ENCODE results near the gene ADK. TPM values are rescaled to one million over a fixed set of nuclear protein-coding genes. Genes with fewer than 3 reads are reported as not detected.

Gene ADK
- total RNA-seq, 1 donor from 2014 or later = 47.0 TPM

DNA sequence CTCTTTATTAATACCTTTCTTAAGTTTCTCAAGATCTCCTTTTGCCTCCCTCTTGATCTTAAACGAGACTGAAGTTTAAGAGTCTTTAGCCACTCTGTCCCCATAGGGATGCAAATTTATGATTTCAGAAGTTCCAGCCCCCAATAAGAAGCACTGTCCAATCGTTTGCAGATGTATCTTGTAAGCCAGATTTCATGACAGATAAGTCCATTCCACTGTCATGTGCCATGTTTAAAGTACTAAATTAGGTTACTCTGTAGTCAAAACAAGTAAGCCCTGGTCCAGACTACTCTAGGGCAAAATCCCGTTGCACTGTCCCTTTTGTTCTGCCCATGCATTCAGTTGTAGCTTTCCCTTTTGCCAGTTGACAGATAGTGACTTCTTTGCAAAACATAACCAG is 518.2 kb downstream of the ADK start:
- DNase-seq (ENCODE audit: extremely low spot score, unreplicated experiment) = no peak
- TF ChIP-seq, protein P1, sequence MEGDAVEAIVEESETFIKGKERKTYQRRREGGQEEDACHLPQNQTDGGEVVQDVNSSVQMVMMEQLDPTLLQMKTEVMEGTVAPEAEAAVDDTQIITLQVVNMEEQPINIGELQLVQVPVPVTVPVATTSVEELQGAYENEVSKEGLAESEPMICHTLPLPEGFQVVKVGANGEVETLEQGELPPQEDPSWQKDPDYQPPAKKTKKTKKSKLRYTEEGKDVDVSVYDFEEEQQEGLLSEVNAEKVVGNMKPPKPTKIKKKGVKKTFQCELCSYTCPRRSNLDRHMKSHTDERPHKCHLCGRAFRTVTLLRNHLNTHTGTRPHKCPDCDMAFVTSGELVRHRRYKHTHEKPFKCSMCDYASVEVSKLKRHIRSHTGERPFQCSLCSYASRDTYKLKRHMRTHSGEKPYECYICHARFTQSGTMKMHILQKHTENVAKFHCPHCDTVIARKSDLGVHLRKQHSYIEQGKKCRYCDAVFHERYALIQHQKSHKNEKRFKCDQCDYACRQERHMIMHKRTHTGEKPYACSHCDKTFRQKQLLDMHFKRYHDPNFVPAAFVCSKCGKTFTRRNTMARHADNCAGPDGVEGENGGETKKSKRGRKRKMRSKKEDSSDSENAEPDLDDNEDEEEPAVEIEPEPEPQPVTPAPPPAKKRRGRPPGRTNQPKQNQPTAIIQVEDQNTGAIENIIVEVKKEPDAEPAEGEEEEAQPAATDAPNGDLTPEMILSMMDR (IDR thresholded peaks at IDR 0.05) = no peak
- no peak overlapping the region for H3K27ac Mint-ChIP-seq (ENCODE audit: unreplicated experiment)
- H3K4me3 Mint-ChIP-seq (ENCODE audit: unreplicated experiment) = no peak overlapping the region
- peaks cover 18% of the 10 kb centered on the region for H3K36me3 Mint-ChIP-seq (ENCODE audit: unreplicated experiment)
- H3K4me1 Mint-ChIP-seq (ENCODE audit: unreplicated experiment) = no peaks in the 10 kb centered on the region
- no peaks in the 10 kb centered on the region for H3K9me3 Mint-ChIP-seq (ENCODE audit: unreplicated experiment)
- no peaks in the 10 kb centered on the region for H3K27me3 Mint-ChIP-seq (ENCODE audit: unreplicated experiment)

DNA sequence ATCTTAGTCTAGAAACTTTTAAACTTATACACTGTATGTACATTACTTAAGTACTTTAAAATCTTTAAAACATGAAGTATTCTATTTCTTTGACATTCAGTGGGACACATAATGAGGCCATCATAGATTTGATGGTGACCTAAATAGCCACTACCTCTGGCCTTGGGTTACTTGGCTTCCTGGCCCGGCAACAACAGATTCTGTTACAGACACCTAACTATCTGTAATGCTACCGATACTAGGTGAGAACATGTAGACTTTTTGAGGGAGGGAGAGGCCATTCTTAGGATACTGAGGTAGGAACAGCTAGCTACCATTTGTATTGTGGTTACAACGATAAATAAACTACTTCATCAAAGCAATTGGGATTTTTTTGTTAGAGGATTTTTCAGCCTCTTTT is 520.7 kb downstream of the ADK start:
- Mint-ChIP-seq H3K4me1 (ENCODE audit: unreplicated experiment) (no peaks in the 10 kb centered on the region), H3K9me3 (ENCODE audit: unreplicated experiment) (no peaks in the 10 kb centered on the region), H3K27ac (ENCODE audit: unreplicated experiment) (no peak overlapping the region), H3K27me3 (ENCODE audit: unreplicated experiment) (no peaks in the 10 kb centered on the region), H3K36me3 (ENCODE audit: unreplicated experiment) (peaks cover 22% of the 10 kb centered on the region), H3K4me3 (ENCODE audit: unreplicated experiment) (no peak overlapping the region)
- TF ChIP-seq, protein P1 (IDR thresholded peaks at IDR 0.05) = no peak
- no peak for DNase-seq (ENCODE audit: extremely low spot score, unreplicated experiment)

DNA sequence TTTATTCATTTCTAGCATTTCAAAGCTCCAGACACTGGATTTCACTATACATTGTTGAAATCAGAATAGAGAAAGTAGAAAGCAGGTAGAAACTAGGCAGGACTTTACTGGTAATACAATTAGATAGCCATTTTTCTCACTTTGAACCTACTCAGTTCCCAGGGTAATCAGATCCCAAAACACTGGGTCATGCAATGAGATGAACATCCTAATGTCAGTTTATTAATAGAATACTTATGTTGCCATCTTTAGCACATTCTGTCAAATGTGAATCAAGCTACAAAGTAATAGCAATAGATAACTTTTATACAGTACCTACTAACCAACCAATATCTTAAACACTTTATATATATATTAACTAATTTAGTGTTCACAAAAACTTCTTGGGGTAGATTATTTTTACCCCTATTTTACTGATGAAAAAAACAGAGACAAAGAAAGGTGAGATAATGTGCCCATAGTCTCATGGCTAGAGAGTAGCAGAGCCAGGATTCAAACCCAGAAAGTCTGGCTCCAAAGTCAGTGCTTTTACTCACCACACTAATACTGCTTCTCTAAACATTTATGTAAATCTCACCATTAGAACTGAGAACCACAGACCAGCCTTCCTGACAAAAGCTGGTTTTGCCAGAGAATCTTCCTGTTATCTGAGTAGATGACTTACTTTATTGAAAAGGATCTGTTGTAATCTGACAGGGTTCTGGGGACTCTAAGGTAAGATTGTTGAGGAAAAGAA is 521.6 kb downstream of the ADK start:
- H3K4me3 Mint-ChIP-seq (ENCODE audit: unreplicated experiment) = no peak overlapping the region
- no peak for DNase-seq (ENCODE audit: extremely low spot score, unreplicated experiment)

DNA sequence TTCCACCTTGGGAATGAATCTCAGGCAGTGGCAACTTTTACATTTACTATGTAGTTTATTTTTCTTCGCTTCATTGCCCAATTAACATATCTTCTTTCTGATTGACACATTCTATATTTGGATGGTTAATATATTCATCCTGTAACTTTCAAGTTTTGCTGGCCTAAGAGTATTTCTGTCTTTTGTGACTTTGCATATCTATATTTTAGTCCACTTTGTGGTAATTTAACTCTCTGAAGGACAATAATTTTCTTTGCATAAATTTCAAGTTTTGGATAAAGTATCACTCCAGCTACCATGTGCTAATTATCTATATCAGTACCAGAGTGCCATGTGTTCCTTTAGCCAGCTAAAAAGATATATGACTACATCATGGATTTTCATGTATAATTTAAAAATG is 523.9 kb downstream of the ADK start:
- no peak for DNase-seq (ENCODE audit: extremely low spot score, unreplicated experiment)
- no peaks in the 10 kb centered on the region for H3K4me1 Mint-ChIP-seq (ENCODE audit: unreplicated experiment)
- H3K4me3 Mint-ChIP-seq (ENCODE audit: unreplicated experiment) = no peak overlapping the region
- H3K9me3 Mint-ChIP-seq (ENCODE audit: unreplicated experiment) = no peaks in the 10 kb centered on the region
- no peaks in the 10 kb centered on the region for H3K27me3 Mint-ChIP-seq (ENCODE audit: unreplicated experiment)
- H3K27ac Mint-ChIP-seq (ENCODE audit: unreplicated experiment) = no peak overlapping the region
- peaks cover 31% of the 10 kb centered on the region for H3K36me3 Mint-ChIP-seq (ENCODE audit: unreplicated experiment)
- TF ChIP-seq, protein P1 (IDR thresholded peaks at IDR 0.05) = no peak

More for the DNA sequence above, 521.6 kb downstream of the ADK start:
- no peaks in the 10 kb centered on the region for H3K27me3 Mint-ChIP-seq (ENCODE audit: unreplicated experiment)
- TF ChIP-seq, protein P1 (IDR thresholded peaks at IDR 0.05) = no peak
- H3K4me1 Mint-ChIP-seq (ENCODE audit: unreplicated experiment) = no peaks in the 10 kb centered on the region
- H3K27ac Mint-ChIP-seq (ENCODE audit: unreplicated experiment) = no peak overlapping the region
- H3K36me3 Mint-ChIP-seq (ENCODE audit: unreplicated experiment) = peaks cover 25% of the 10 kb centered on the region
- H3K9me3 Mint-ChIP-seq (ENCODE audit: unreplicated experiment) = no peaks in the 10 kb centered on the region

DNA sequence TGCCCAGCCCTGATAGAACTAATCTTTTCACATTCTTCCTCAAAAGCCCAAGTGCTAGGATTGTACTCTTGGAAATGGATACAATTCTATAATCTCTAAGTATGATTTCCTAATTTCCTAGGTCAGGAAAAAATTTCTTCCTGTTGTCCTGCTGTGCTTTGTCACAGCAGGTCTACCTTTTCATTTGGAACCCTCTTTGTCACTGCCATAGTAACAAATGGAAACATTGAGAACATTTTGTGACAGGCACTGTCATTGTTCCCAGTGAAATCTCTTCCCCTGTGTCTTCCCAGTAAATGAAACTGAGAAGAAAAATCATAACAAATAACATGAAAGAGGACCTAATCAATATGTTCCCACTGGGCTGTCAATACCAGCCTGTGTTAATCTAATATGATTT is 524.5 kb downstream of the ADK start:
- Mint-ChIP-seq H3K9me3 (ENCODE audit: unreplicated experiment) (no peaks in the 10 kb centered on the region), H3K36me3 (ENCODE audit: unreplicated experiment) (peaks cover 29% of the 10 kb centered on the region), H3K4me3 (ENCODE audit: unreplicated experiment) (no peak overlapping the region), H3K4me1 (ENCODE audit: unreplicated experiment) (no peaks in the 10 kb centered on the region), H3K27me3 (ENCODE audit: unreplicated experiment) (no peaks in the 10 kb centered on the region), H3K27ac (ENCODE audit: unreplicated experiment) (no peak overlapping the region)
- no peak for DNase-seq (ENCODE audit: extremely low spot score, unreplicated experiment)
- TF ChIP-seq, protein P1 (IDR thresholded peaks at IDR 0.05) = no peak
